ENCODE results near the gene CTIF. TPM values are rescaled to one million over a fixed set of nuclear protein-coding genes. Genes with fewer than 3 reads are reported as not detected.

The CTIF gene
- total RNA-seq, 1 donor = 65.9 TPM

GRCh38 chr18:48727681-48728080 is 188.8 kb downstream of the CTIF start:
- no peak overlapping the region for H3K4me3 ChIP-seq (ENCODE audit: insufficient read depth, low read length)
- H3K27me3 ChIP-seq (ENCODE audit: insufficient read depth, low read length) = no peaks in the 10 kb centered on the region
- peaks cover 13% of the 10 kb centered on the region for H3K9me3 ChIP-seq (ENCODE audit: low read depth, low read length)
- H3K27ac ChIP-seq (ENCODE audit: low read depth, low read length) = peak overlapping the region; percentile 89
- peaks cover 14% of the 10 kb centered on the region for H3K79me2 ChIP-seq (ENCODE audit: insufficient read depth, low read length)
- H4K20me1 ChIP-seq (ENCODE audit: insufficient read depth, low read length) = no peaks in the 10 kb centered on the region
- DNase-seq (ENCODE audit: insufficient read length, low spot score, missing footprints) = no peak
- peaks cover 14% of the 10 kb centered on the region for H3K36me3 ChIP-seq (ENCODE audit: insufficient read depth, low read length)
- H2AFZ ChIP-seq (ENCODE audit: low read length) = no peak overlapping the region
- H3K4me1 ChIP-seq (ENCODE audit: insufficient read depth, low read length) = peaks cover 22% of the 10 kb centered on the region
- TF ChIP-seq, protein P1, sequence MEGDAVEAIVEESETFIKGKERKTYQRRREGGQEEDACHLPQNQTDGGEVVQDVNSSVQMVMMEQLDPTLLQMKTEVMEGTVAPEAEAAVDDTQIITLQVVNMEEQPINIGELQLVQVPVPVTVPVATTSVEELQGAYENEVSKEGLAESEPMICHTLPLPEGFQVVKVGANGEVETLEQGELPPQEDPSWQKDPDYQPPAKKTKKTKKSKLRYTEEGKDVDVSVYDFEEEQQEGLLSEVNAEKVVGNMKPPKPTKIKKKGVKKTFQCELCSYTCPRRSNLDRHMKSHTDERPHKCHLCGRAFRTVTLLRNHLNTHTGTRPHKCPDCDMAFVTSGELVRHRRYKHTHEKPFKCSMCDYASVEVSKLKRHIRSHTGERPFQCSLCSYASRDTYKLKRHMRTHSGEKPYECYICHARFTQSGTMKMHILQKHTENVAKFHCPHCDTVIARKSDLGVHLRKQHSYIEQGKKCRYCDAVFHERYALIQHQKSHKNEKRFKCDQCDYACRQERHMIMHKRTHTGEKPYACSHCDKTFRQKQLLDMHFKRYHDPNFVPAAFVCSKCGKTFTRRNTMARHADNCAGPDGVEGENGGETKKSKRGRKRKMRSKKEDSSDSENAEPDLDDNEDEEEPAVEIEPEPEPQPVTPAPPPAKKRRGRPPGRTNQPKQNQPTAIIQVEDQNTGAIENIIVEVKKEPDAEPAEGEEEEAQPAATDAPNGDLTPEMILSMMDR (IDR thresholded peaks at IDR 0.05; ENCODE audit: extremely low read depth, low read depth, low read length) = no peak
- H3K4me2 ChIP-seq (ENCODE audit: insufficient read depth, low read length) = no peak overlapping the region

DNA sequence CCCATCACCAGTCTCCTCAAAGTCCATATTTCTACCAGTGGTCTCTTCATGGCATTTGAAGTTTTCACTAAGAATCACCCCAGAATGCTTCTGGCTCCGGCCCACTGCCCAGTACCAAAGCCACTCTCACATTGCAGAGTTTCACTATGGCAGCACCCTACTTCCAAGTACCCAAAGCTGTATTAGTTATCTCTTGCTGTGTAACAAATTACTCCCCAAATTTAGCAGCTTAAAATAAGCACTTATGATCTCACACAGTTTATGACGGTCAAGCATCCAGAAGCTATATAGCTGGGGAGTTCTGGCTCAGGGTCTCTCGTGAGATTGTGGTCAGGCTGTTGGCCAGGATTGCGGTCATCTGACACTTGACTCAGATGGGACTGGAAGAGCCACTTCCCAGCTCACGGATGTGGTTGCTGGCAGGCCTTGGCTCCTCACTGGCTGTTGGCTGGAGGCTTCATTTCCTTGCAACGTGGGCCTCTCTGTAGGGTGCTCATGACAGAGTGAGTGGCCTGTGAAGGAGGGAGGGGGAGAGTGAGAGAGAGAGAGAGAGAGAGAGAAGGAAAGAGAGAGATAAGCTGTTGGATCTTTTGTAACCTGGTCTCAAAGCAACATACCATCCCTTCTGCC is 189.5 kb downstream of the CTIF start:
- H3K4me2 ChIP-seq (ENCODE audit: insufficient read depth, low read length) = no peak overlapping the region
- no peaks in the 10 kb centered on the region for H3K27me3 ChIP-seq (ENCODE audit: insufficient read depth, low read length)
- H3K4me1 ChIP-seq (ENCODE audit: insufficient read depth, low read length) = peaks cover 24% of the 10 kb centered on the region
- no peaks in the 10 kb centered on the region for H4K20me1 ChIP-seq (ENCODE audit: insufficient read depth, low read length)
- TF ChIP-seq, protein P1 (IDR thresholded peaks at IDR 0.05; ENCODE audit: extremely low read depth, low read depth, low read length) = no peak
- peak overlapping the region; percentile 89 for H3K27ac ChIP-seq (ENCODE audit: low read depth, low read length)
- no peak overlapping the region for H3K4me3 ChIP-seq (ENCODE audit: insufficient read depth, low read length)
- H3K79me2 ChIP-seq (ENCODE audit: insufficient read depth, low read length) = peaks cover 14% of the 10 kb centered on the region
- peaks cover 13% of the 10 kb centered on the region for H3K9me3 ChIP-seq (ENCODE audit: low read depth, low read length)
- no peak overlapping the region for H2AFZ ChIP-seq (ENCODE audit: low read length)
- peak; percentile 96 for DNase-seq (ENCODE audit: insufficient read length, low spot score, missing footprints)
- H3K36me3 ChIP-seq (ENCODE audit: insufficient read depth, low read length) = peaks cover 10% of the 10 kb centered on the region

DNA sequence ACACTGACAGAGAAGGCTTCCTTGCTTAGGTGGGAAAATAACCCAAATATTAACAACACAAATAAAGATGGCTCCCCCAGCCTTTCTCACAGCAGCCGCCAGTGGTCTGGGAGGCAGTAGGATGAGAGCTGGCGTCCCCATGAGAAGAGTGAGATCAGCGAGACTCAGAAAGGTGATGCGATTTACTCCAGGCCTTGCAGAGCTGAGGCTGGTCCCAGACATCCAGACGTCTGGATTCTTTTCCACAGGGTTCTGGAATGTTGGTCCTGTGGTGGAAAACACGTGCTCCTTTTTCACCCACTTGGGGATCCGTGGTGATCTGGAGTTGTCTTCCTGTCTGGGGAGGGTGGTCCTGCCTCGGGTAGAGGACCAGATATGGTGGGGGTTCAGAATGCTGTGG is 190.6 kb downstream of the CTIF start:
- Histone ChIP-seq H3K9me3 (ENCODE audit: low read depth, low read length) (peaks cover 13% of the 10 kb centered on the region), H3K79me2 (ENCODE audit: insufficient read depth, low read length) (peaks cover 14% of the 10 kb centered on the region), H3K4me1 (ENCODE audit: insufficient read depth, low read length) (peaks cover 35% of the 10 kb centered on the region), H3K27me3 (ENCODE audit: insufficient read depth, low read length) (no peaks in the 10 kb centered on the region), H3K4me3 (ENCODE audit: insufficient read depth, low read length) (no peak overlapping the region), H2AFZ (ENCODE audit: low read length) (no peak overlapping the region), H3K4me2 (ENCODE audit: insufficient read depth, low read length) (no peak overlapping the region), H4K20me1 (ENCODE audit: insufficient read depth, low read length) (no peaks in the 10 kb centered on the region), H3K27ac (ENCODE audit: low read depth, low read length) (peak overlapping the region; percentile 89), H3K36me3 (ENCODE audit: insufficient read depth, low read length) (peaks cover 10% of the 10 kb centered on the region)
- no peak for DNase-seq (ENCODE audit: insufficient read length, low spot score, missing footprints)
- TF ChIP-seq, protein P1 (IDR thresholded peaks at IDR 0.05; ENCODE audit: extremely low read depth, low read depth, low read length) = no peak

DNA sequence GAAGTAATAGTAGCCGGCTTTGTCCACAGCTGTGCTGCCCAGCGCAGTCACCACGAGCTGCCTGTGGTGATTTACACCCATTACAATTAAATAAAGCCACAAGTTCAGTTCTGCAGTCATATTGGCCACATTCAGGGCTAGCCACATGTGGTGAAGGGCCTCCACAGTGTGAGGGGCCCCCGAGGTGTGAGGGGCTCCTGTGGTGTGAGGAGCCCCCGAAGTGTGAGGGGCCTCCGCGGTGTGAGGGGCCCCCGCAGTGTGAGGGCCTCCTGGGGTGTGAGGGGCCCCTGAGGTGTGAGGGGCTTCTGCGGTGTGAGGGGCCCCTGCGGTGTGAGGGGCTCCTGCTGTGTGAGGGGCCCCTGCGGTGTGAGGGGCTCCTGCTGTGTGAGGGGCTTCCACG is 191.2 kb downstream of the CTIF start:
- Histone ChIP-seq H3K36me3 (ENCODE audit: insufficient read depth, low read length) (peaks cover 10% of the 10 kb centered on the region), H3K4me3 (ENCODE audit: insufficient read depth, low read length) (no peak overlapping the region), H4K20me1 (ENCODE audit: insufficient read depth, low read length) (no peaks in the 10 kb centered on the region), H3K27ac (ENCODE audit: low read depth, low read length) (peak overlapping the region; percentile 89), H2AFZ (ENCODE audit: low read length) (no peak overlapping the region), H3K4me2 (ENCODE audit: insufficient read depth, low read length) (no peak overlapping the region), H3K4me1 (ENCODE audit: insufficient read depth, low read length) (peaks cover 41% of the 10 kb centered on the region), H3K27me3 (ENCODE audit: insufficient read depth, low read length) (no peaks in the 10 kb centered on the region), H3K9me3 (ENCODE audit: low read depth, low read length) (peaks cover 13% of the 10 kb centered on the region), H3K79me2 (ENCODE audit: insufficient read depth, low read length) (peaks cover 14% of the 10 kb centered on the region)
- no peak for DNase-seq (ENCODE audit: insufficient read length, low spot score, missing footprints)
- TF ChIP-seq, protein P1 (IDR thresholded peaks at IDR 0.05; ENCODE audit: extremely low read depth, low read depth, low read length) = no peak
